ENCODE results near the gene MYB. TPM values are rescaled to one million over a fixed set of nuclear protein-coding genes. Genes with fewer than 3 reads are reported as not detected.

MYB gene
- total RNA-seq, 4 donors from 2014 or later, result 0.13 to 1.2 (median 0.93) TPM; not detected in 1

DNA sequence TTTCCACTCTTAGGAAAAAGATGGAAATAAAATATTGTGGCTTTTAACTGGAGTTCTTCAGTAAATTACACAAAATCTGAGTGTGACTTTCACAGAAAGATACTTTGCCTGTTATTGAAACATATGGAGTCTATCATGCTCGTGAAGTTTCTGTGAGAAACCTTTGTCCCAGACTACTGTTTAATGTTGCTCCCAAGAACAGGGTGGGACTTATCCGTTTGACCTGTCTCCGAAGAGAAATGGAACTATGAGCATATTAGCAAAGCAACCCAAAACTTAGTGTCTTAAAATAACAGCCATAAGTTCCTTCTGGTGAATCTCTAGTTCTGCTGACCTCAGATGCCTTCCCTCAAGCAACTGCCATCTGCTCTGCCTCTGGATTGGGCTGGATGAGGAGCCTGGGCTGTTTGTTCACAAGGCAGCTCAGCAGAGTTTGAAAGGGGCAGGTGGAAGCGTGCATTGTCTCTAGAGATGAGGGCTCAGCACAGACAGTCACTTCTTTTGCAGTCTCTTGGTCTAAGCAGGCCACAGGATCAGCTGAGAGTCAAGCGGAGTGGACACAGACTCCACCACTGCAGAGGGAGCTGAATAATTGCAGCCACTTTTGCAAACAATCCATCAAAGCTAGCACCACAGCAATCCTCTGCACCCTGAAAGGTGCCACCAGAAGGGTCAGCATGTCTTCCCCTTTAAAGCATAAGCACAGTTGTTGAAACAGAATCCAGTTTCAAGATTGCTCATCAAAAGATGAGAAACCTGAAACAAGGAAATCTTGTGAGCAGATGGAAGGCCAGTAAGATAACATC, 52.8 kb downstream of the MYB start:
- no peak for ATAC-seq
- no peaks in the 10 kb centered on the region for H3K9me3 ChIP-seq
- H3K36me3 ChIP-seq, result no peaks in the 10 kb centered on the region
- H3K27ac ChIP-seq, result no peak overlapping the region
- TF ChIP-seq POLR2A (IDR thresholded peaks at IDR 0.05) (no peak), EP300 (IDR thresholded peaks at IDR 0.05) (no peak), POLR2AphosphoS5 (IDR thresholded peaks at IDR 0.05) (no peak)
- TF ChIP-seq, protein P1, sequence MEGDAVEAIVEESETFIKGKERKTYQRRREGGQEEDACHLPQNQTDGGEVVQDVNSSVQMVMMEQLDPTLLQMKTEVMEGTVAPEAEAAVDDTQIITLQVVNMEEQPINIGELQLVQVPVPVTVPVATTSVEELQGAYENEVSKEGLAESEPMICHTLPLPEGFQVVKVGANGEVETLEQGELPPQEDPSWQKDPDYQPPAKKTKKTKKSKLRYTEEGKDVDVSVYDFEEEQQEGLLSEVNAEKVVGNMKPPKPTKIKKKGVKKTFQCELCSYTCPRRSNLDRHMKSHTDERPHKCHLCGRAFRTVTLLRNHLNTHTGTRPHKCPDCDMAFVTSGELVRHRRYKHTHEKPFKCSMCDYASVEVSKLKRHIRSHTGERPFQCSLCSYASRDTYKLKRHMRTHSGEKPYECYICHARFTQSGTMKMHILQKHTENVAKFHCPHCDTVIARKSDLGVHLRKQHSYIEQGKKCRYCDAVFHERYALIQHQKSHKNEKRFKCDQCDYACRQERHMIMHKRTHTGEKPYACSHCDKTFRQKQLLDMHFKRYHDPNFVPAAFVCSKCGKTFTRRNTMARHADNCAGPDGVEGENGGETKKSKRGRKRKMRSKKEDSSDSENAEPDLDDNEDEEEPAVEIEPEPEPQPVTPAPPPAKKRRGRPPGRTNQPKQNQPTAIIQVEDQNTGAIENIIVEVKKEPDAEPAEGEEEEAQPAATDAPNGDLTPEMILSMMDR (IDR thresholded peaks at IDR 0.05), result no peak
- no peaks in the 10 kb centered on the region for H3K4me1 ChIP-seq
- H3K27me3 ChIP-seq, result peaks cover 11% of the 10 kb centered on the region
- no peak overlapping the region for H3K4me3 ChIP-seq
- 8 to 38% methylated on average over 3 to 5 of the region's 5 CpGs for WGBS, 2 donors (ENCODE audit: low coverage in 1 of 2)

DNA sequence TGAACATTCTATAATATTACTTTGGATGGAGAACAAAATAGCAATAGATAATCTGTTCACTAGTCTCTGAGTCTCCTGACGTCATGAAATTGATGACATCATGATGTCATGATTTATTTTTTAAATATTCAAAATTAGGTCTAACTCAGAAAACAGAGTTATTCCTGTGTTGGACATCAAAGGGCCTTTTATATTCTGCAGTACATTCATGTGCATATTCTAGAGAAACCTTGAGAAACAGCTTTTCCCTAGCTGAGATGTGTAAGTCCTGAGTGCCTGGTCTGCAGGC, 53.3 kb downstream of the MYB start:
- Histone ChIP-seq H3K4me1 (no peaks in the 10 kb centered on the region), H3K4me3 (no peak overlapping the region), H3K27me3 (peaks cover 11% of the 10 kb centered on the region), H3K9me3 (no peaks in the 10 kb centered on the region), H3K27ac (no peak overlapping the region), H3K36me3 (no peaks in the 10 kb centered on the region)
- TF ChIP-seq EP300 (IDR thresholded peaks at IDR 0.05) (no peak), POLR2AphosphoS5 (IDR thresholded peaks at IDR 0.05) (no peak), POLR2A (IDR thresholded peaks at IDR 0.05) (no peak)
- TF ChIP-seq, protein P1 (IDR thresholded peaks at IDR 0.05), result no peak
- no peak for ATAC-seq
- WGBS, 2 donors (ENCODE audit: low coverage in 1 of 2), result 32 to 38% methylated on average over 1 of the region's 1 CpG

DNA sequence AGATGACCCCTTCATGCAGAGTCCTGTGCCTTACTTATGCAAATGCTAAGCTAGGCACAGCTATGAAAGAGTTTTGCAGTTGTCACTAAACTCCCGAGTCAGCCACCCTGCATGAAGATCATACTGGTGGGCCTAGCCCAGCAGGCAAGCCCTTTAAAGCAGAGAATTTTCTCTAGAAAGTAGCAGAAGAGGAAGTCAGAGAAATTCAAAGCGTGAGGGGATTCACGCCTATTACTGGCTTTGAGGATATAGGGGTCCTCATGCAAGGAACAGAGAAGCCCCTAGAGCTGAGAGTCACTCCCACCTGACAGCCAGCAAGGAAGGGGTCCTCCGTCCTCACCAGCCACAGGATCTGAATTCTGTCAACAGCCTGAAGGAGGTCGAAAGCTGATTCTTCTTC, 54.6 kb downstream of the MYB start:
- TF ChIP-seq, protein P1 (IDR thresholded peaks at IDR 0.05), result no peak
- TF ChIP-seq POLR2AphosphoS5 (IDR thresholded peaks at IDR 0.05), result no peak
- TF ChIP-seq POLR2A (IDR thresholded peaks at IDR 0.05), result no peak
- no peak for TF ChIP-seq EP300 (IDR thresholded peaks at IDR 0.05)
- no peaks in the 10 kb centered on the region for H3K9me3 ChIP-seq
- ATAC-seq, result no peak
- no peak overlapping the region for H3K4me3 ChIP-seq
- H3K36me3 ChIP-seq, result no peaks in the 10 kb centered on the region
- H3K4me1 ChIP-seq, result no peaks in the 10 kb centered on the region
- H3K27ac ChIP-seq, result no peak overlapping the region
- WGBS, 2 donors (ENCODE audit: low coverage in 1 of 2), result 76 to 81% methylated on average over 2 to 4 of the region's 5 CpGs
- H3K27me3 ChIP-seq, result peaks cover 11% of the 10 kb centered on the region

DNA sequence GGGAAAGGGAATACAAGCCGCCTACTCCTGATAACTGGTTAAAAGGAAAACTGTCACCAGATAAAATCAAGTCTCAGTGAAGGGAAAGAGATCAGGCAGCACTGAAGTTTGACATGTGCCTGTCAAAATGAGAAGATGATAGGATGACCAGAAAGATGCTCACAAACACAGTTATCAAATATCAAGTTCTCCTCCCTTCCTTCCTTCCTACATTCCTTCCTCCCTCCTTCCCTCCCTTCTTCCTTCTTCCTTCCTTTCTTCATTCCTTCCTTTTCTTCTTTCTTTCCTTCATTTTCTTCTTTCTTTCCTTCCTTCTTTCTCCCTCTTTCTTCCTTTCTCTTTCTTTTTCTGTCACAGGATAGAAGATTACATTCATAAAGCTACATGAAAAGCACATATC, 55.2 kb downstream of the MYB start:
- Histone ChIP-seq H3K9me3 (no peaks in the 10 kb centered on the region), H3K27me3 (peaks cover 11% of the 10 kb centered on the region), H3K4me1 (no peaks in the 10 kb centered on the region), H3K27ac (no peak overlapping the region), H3K36me3 (no peaks in the 10 kb centered on the region), H3K4me3 (no peak overlapping the region)
- 83% methylated on average over 1 of the region's 1 CpG; no CpG with 5 or more reads in 1 of the 2 donors for WGBS, 2 donors (ENCODE audit: low coverage in 1 of 2)
- TF ChIP-seq POLR2A (IDR thresholded peaks at IDR 0.05) (no peak), POLR2AphosphoS5 (IDR thresholded peaks at IDR 0.05) (no peak), EP300 (IDR thresholded peaks at IDR 0.05) (no peak)
- TF ChIP-seq, protein P1 (IDR thresholded peaks at IDR 0.05), result no peak
- ATAC-seq, result no peak

DNA sequence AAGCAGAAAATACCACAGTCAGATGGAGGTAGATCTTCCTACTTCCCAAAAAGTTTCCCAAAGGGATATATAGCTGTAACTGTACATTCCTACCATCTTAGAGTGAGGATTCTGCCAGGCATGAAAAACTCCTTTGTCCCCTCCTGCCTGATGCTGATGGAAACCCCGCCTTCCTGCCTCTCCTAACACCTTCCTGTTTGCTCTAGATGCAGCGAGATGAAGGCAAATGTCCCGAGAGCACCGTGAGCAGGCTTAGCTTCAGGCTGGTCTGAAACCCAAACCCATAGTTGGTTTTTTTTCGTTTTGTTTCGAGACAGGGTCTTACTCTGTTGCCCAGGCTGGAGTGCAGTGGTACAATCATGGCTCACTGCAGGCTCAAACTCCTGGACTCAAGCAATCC, 55.6 kb downstream of the MYB start:
- TF ChIP-seq EP300 (IDR thresholded peaks at IDR 0.05) (no peak), POLR2AphosphoS5 (IDR thresholded peaks at IDR 0.05) (no peak), POLR2A (IDR thresholded peaks at IDR 0.05) (no peak)
- TF ChIP-seq, protein P1 (IDR thresholded peaks at IDR 0.05), result no peak
- WGBS, 2 donors (ENCODE audit: low coverage in 1 of 2), result 60 to 61% methylated on average over 5 of the region's 6 CpGs
- no peak overlapping the region for H3K27ac ChIP-seq
- H3K9me3 ChIP-seq, result no peaks in the 10 kb centered on the region
- H3K4me1 ChIP-seq, result no peaks in the 10 kb centered on the region
- peaks cover 11% of the 10 kb centered on the region for H3K27me3 ChIP-seq
- H3K36me3 ChIP-seq, result no peaks in the 10 kb centered on the region
- H3K4me3 ChIP-seq, result no peak overlapping the region
- no peak for ATAC-seq
